Thyroid gland (tissue), 4 donors: Measurements from ENCODE around the gene PPM1F. TPM values are rescaled to one million over a fixed set of nuclear protein-coding genes. Genes with fewer than 3 reads are reported as not detected.

Experiments used
- DNase-seq, 2 donors: peaks; one replicate each; pipeline ENCODE4 v3.0.0-alpha.2; 2019
- H3K27ac ChIP-seq, 3 donors: fragments of 200-600 bp; sonication (generic); 1 replicate in 2 of 3; 2 replicates in 1 of 3; pipeline ENCODE4 v1.5.1; 2016 to 2019; ENCODE audit warnings: mild to moderate bottlenecking in 1 of 3, moderate library complexity in 1 of 3
- H3K27me3 ChIP-seq: fragments of 200-600 bp; sonication (generic); one replicate; pipeline ENCODE4 v1.5.1; 2019
- H3K36me3 ChIP-seq, 2 donors: fragments of 200-600 bp; sonication (generic); one replicate each; pipeline ENCODE4 v1.5.1; 2016 to 2019
- H3K4me1 ChIP-seq, 2 donors: fragments of 200-600 bp; sonication (generic); one replicate each; pipeline ENCODE4 v1.5.1; 2017 to 2019
- H3K4me3 ChIP-seq, 3 donors: fragments of 200-600 bp; sonication (generic); replicated peaks in 1 of 3; 1 replicate in 2 of 3; 2 replicates in 1 of 3; pipeline ENCODE4 v1.5.1; 2016; ENCODE audit warnings: mild to moderate bottlenecking in 1 of 3
- H3K9me3 ChIP-seq: fragments of 200-600 bp; sonication (generic); one replicate; pipeline ENCODE4 v1.5.1; 2017
- POLR2A ChIP-seq, 2 donors: fragments of 450-650 bp; IDR thresholded peaks; one replicate each; pipeline ENCODE4 v1.6.1; 2017; ENCODE audit warnings: antibody characterized with exemption in 2 of 2, mild to moderate bottlenecking in 2 of 2, moderate library complexity in 1 of 2
- WGBS, 2 donors: methylation state at CpG; one replicate each; pipeline ENCODE4 v1.1.5; 2017; 5-methylcytosine and 5-hydroxymethylcytosine counted together
- intact Hi-C: fragments of 100-400 bp; cut with DNase I; formaldehyde crosslinking; loops from one replicate; pipeline ENCODE4 v1.15.1; 2023
- total RNA-seq, 4 donors: library from RNA; depleted of rRNA; stranded (reverse); fragments of >200 nt; gene quantifications; one replicate each; pipeline ENCODE4 v1.2.3, GENCODE V29; 2016
- TF ChIP-seq, protein P1 (sequence below), 6 experiments: fragments of 200-600 bp in 3 of 6; fragments of 450-650 bp in 3 of 6; sonication (generic) in 3 of 6; IDR thresholded peaks; one replicate each; pipeline ENCODE4 v1.5.1; 2016 to 2019; ENCODE audit warnings: antibody characterized with exemption in 6 of 6, mild to moderate bottlenecking in 2 of 6, inconsistent platforms in 1 of 6, moderate library complexity in 1 of 6

PPM1F gene, protein sequence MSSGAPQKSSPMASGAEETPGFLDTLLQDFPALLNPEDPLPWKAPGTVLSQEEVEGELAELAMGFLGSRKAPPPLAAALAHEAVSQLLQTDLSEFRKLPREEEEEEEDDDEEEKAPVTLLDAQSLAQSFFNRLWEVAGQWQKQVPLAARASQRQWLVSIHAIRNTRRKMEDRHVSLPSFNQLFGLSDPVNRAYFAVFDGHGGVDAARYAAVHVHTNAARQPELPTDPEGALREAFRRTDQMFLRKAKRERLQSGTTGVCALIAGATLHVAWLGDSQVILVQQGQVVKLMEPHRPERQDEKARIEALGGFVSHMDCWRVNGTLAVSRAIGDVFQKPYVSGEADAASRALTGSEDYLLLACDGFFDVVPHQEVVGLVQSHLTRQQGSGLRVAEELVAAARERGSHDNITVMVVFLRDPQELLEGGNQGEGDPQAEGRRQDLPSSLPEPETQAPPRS
- 10 to 100 TPM; 19.5 to 27.5 (median 26.2) TPM for total RNA-seq

DNA sequence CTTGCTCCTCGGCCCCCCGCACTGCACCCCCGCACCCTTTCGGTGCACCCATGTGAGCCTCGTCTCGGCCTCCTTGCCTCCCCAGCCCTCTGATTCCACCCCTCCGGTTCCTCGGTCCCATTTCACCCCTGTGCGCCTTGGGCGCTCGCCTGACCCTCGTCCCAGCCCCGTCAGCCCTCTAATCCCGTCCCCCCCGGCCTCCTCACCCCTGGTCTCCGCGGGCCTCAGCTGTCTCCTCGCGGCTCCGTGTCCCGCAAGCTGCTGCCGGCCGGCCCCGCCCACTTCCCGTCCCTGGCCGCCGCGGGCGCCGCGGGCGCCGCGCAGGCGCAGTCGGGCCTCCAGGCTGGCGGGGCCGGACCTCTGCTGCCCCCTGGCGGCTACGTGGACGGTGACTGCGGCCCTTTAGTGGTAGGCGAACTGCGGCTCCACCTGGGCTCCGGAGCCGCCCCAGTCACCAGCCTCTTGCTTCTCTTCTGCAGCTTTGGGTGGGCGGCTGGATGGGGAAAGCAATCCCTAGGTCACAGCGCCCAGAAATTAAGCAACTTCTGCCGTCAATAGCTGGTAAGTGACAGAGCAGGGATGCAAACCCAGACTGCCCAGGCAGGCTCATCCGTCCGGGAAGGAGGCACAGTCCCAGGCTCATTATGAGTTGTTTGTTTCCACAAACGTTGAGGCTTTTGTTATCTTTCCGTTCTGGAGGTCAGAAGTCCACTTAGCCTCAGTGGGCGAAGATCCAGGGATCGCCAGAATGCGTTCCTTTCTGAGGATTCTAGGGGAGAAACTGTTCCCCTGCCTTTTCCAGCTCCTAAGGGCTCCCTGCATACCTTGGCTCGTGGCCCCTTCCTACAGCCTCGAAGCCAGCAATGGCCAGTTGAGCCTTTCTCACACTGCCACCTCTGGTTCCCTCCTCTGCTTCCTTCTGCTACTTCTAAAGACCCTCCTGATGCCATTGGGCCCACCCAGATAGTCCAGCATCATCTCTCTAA is at the start of gene PPM1F:
Gene PPM1F (minus strand): TSS at position 263 of the 986 bp plus-strand sequence. CDS start 6,800 bp downstream, outside the sequence.
- Histone ChIP-seq H3K27me3 (no peaks in the 10 kb centered on the region), H3K27ac (peak within 1 kb of the TSS in 2 of 3 donors; percentile 54 to 63), H3K9me3 (no peaks in the 10 kb centered on the region), H3K4me1 (peaks cover 10 to 34% of the 10 kb centered on the region in 2 donors), H3K36me3 (no peaks in the 10 kb centered on the region), H3K4me3 (peak within 1 kb of the TSS; percentile 31 to 65 (median 58))
- DNase-seq = peak; percentile 83 to 85
- intact Hi-C loops = loop anchor here (5.0 kb wide), 1 partner anchor 241 kb away; no protein-coding TSS in a partner anchor
- 17 to 22% methylated on average over 28 to 36 of the region's 58 CpGs for WGBS, 2 donors
- TF ChIP-seq, protein P1, sequence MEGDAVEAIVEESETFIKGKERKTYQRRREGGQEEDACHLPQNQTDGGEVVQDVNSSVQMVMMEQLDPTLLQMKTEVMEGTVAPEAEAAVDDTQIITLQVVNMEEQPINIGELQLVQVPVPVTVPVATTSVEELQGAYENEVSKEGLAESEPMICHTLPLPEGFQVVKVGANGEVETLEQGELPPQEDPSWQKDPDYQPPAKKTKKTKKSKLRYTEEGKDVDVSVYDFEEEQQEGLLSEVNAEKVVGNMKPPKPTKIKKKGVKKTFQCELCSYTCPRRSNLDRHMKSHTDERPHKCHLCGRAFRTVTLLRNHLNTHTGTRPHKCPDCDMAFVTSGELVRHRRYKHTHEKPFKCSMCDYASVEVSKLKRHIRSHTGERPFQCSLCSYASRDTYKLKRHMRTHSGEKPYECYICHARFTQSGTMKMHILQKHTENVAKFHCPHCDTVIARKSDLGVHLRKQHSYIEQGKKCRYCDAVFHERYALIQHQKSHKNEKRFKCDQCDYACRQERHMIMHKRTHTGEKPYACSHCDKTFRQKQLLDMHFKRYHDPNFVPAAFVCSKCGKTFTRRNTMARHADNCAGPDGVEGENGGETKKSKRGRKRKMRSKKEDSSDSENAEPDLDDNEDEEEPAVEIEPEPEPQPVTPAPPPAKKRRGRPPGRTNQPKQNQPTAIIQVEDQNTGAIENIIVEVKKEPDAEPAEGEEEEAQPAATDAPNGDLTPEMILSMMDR (IDR thresholded peaks at IDR 0.05) = peak; percentile 38 to 99 (median 85)
- TF ChIP-seq POLR2A (IDR thresholded peaks at IDR 0.05) = peak in 1 of 2 donors; percentile 32

DNA sequence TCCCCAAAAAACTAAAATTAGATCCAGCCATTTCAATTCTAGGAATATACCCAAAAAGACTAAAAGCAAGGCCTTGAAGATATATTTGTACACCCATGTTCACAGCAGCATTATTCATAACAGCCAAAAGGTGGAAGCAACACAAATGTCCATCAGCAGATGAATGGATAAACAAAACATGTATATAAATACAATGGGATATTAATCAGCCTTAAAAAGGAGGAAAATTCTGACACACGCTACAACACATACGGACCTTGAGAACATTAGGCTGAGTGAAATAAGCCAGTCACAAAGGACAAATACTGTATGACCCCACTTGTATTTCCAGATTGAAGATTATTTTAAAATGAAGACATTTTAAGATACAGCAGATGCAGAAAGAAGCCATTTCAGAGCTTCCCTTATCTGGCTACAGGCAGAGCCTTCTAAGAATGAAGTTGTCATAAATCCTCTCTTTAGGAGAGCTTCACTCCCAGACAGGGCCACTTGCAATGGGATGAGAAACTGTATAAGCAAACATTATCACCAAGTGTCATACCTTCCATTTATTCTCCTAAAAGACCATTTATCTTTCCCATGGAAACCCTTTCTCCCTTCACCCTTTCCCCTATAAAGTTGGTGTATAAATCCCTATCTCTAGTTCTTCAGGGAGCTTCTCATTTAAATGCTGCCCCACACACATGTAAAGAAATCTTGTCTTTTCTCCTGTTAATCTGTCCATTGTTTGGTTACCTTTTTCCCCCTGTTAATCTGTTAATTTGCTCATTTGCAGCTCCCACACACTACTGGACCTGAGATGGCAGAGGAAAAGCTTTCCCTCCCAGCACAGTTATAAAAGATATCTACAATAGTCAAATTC is 49.2 kb upstream of the PPM1F start:
- no peak overlapping the region for H3K27ac ChIP-seq
- no peak overlapping the region for H3K4me3 ChIP-seq
- no peaks in the 10 kb centered on the region for H3K27me3 ChIP-seq
- TF ChIP-seq POLR2A (IDR thresholded peaks at IDR 0.05) = no peak
- no peaks in the 10 kb centered on the region for H3K36me3 ChIP-seq
- no peak for DNase-seq
- WGBS, 2 donors = 94 to 95% methylated on average over 2 of the region's 2 CpGs
- H3K4me1 ChIP-seq = no peaks in the 10 kb centered on the region
- no peaks in the 10 kb centered on the region for H3K9me3 ChIP-seq
- intact Hi-C loops = no loop called here

DNA sequence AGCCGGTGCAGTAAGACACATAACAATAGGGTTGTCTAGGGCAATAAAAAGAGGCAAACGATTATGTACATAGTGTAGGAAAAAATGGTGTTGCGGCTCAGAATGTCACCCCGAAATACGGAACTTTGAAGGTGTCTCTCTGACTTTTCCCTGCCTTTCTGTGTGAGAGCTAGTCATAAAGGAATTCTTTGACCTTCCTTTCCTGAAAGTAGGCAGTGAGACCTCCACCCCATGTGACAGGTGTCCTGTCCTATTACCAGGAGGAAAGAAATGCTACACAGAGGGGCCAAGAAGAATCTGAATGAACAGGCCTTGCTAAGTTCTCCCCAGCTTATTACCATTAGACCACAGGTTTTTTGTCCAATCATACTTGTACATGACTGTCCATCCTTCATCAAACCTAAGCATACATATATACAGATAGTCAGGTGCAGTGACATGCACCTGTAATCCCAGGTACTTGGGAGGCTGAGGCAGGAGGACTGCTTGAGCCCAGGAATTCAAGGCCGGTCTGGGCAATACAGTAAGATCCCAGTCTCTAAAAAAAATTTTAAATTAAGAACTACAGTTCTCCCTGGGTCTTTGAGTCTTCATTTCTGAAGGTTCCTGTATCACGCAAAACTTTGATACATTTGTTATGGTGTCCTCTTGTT is 46.1 kb upstream of the PPM1F start:
- Histone ChIP-seq H3K9me3 (no peaks in the 10 kb centered on the region), H3K4me1 (no peaks in the 10 kb centered on the region), H3K27ac (no peak overlapping the region), H3K36me3 (no peaks in the 10 kb centered on the region), H3K4me3 (no peak overlapping the region), H3K27me3 (no peaks in the 10 kb centered on the region)
- intact Hi-C loops = no loop called here
- no peak for DNase-seq
- TF ChIP-seq, protein P1 (IDR thresholded peaks at IDR 0.05) = no peak
- no peak for TF ChIP-seq POLR2A (IDR thresholded peaks at IDR 0.05)
- WGBS, 2 donors = 91 to 92% methylated on average over 7 of the region's 7 CpGs

DNA sequence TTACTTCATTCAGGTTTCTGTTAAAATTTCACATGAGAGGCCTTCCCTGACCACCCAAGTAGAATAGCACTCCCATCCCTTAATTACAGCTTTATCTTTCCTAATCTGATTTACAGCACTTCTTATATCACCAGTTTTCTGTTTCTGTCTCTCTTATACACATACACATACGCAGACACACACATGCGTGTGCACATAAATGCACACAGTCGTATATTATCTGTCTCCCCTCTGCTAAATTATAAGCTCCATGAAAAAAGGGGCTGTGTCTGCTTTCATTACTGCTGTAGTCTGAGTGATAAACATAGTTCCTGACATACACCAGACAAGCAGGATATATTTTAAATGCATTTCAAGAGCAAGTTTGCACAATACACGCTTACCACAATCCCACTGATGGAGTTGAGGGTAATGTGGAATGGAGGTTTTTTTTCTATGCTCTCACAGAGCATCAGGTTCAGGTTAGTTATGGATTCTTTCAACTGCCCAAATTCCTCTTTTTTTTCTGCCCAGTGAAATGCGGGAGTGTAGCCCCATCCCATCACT is 43.6 kb upstream of the PPM1F start:
- Histone ChIP-seq H3K4me1 (no peaks in the 10 kb centered on the region), H3K4me3 (no peak overlapping the region), H3K27me3 (no peaks in the 10 kb centered on the region), H3K9me3 (no peaks in the 10 kb centered on the region), H3K36me3 (no peaks in the 10 kb centered on the region), H3K27ac (no peak overlapping the region)
- intact Hi-C loops = no loop called here
- TF ChIP-seq POLR2A (IDR thresholded peaks at IDR 0.05) = no peak
- TF ChIP-seq, protein P1 (IDR thresholded peaks at IDR 0.05) = no peak
- DNase-seq = no peak
- WGBS, 2 donors = 84 to 91% methylated on average over 5 of the region's 5 CpGs
